ENCODE measurements around the gene SELENOW.
"Not testable (repeated sequence)": the region's sequence is repeated elsewhere in the genome, so short reads cannot be mapped to it uniquely, and the experiment has no call there.

Gene SELENOW

DNA sequence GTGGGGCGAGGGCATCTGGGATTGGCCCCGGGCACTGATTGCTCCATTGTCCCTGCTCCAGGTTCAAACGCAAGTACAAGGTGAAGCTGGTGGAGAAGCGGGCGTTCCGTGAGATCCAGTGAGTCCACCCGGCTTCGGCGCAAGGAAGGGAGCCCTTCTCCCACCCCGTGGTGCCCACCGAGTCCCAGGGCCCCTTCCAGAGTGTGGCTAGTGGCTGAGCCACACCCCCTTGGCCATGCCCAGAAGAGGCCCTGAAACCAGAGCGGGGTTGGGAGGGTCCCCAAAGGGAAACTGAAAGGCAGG, 21.9 kb upstream of the SELENOW start:
- DNase-seq (ENCODE audit: low read depth in 1 of 2, low spot score in 1 of 2): no peak

DNA sequence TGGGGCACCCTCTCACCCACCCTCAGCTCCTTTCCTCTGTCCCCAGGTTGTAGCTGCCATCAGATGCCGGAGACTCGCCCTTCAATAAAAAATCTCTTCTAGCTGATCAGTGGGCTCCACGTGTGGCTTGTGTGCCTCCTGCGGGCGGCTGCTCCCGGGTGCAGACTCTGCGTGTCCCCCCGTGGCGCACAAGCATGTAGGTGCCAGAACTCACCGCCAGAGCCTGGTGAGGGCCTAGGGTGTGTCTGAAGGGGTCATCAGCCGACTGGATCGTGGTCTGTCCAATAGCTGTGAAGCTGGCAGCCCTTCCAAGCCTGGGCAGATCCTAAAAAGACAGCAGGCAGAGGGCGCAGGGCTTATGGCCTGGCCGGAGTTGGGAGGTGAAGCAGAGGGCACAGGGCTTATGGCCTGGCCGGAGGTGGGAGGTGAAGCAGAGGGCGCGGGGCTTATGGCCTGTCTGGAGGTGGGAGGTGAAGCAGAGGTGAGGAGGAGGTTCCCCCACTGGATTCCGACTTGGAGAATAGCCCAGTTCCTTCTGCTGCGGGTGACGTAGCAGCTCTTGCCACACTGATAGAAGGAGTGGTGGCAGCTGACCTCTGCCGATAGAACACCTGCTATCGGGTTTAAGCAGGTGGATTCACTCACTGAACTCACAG, 21.4 kb upstream of the SELENOW start:
- no peak for DNase-seq (ENCODE audit: low read depth in 1 of 2, low spot score in 1 of 2)

DNA sequence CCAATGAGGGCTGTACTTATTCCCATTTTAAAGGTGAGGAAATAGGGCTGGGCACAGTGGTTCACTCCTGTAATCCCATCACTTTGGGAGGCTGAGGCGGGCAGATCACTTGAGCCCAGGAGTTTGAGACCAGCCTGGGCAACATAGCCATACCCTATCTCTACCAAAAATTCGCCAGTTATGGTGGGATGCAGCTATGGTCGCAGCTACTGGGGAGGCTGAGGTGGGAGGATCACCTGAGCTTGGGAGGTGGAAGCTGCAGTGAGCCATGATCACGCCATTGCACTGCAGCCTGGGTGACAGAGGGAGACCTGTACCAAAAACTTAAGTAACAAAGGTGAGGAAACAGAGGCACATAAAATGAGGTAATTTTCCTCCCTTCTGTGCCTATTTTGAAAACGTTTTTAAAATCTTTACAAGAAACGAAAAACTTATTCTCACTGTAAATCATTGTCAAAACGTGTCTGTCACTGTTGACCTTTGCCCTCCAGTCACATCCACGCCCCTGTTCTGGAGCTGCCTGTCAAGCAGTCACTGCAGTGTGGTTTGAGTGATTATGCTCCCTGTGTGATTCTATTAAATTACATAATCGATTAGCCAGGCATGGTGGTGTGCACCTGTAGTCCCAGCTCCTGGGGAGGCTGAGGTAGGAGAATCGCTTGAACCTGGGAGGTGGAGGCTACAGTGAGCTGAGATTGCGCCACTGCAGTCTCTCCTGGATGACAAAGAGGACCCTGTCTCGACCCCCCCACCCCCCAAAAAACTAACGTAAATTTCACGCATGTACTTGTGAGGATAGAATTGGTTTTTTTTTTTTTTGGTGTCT, 20.7 kb upstream of the SELENOW start:
- no peak for DNase-seq (ENCODE audit: low read depth in 1 of 2, low spot score in 1 of 2)

DNA sequence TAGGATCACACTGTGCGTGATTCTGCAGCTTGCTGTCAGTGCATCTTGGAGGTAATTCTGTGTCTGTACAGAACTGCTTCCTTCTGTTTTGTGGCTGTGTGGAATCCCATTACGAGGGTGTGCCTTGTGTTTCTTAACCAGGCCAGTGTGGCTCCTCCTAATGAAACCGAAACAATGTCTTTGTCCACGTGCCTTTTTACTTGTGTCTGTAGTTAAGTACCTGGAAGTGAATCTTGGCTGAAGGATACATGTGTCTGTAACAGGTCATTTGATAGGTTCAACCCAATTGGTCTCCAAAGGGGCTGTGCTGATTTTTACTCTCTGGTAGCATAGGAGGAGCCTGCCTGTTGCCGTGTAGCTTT, 20.1 kb upstream of the SELENOW start:
- DNase-seq (ENCODE audit: low read depth in 1 of 2, low spot score in 1 of 2): no peak

DNA sequence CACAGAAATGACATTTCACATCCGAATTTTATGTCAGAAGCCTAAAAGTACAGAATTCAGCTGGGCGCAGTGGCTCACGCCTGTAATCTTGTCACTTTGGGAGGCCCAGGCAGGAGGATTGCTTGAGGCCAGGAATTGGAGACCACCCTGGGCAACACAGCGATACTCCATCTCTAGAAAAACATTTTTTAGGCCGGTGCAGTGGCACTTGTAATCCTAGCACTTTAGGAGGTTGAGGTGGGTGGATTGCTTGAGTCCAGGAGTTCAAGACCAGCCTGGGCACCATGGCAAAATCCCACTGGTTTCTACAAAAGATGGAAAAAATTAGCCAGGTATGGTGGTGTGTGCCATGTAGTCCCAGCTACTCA, 17.9 kb upstream of the SELENOW start:
- DNase-seq (ENCODE audit: low read depth in 1 of 2, low spot score in 1 of 2): no peak

DNA sequence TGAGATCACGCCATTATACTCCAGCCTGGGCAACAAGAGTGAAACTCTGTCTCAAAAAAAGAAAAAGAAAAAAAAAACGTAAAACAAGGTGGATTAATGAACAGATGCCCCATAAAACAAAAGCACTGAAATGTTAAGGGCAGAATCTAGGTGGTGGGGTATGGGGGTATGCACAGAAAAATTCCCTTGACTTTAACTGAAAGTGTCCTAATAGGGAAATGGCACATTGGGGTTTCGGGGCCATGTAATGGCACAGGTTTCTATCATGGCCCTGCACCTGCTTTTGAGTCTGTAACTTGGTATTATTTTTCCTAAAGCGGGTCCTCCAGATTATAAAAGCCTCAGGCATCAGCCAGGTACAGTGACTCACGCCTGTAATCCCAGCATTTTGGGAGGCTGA, 16.9 kb upstream of the SELENOW start:
- no peak for DNase-seq (ENCODE audit: low read depth in 1 of 2, low spot score in 1 of 2)

DNA sequence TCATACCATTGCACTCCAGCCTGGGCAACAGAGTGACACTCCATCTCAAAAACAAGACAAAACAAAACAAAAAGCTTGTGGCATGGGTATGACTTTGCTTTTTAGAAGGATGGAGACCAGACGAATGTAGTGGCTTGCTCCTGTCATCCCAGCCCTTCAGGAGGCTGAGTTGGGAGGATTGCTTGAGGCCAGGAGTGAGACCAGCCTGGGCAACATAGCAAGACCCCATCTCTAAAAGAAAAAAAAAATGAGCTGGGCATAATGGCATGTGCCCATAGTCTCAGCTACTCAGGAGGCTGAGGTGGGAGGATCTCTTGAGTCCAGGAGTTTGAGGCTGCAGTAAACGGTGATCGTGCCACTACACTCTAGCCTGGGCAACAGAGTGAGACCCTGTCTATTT, 16.4 kb upstream of the SELENOW start:
- no peak for DNase-seq (ENCODE audit: low read depth in 1 of 2, low spot score in 1 of 2)

DNA sequence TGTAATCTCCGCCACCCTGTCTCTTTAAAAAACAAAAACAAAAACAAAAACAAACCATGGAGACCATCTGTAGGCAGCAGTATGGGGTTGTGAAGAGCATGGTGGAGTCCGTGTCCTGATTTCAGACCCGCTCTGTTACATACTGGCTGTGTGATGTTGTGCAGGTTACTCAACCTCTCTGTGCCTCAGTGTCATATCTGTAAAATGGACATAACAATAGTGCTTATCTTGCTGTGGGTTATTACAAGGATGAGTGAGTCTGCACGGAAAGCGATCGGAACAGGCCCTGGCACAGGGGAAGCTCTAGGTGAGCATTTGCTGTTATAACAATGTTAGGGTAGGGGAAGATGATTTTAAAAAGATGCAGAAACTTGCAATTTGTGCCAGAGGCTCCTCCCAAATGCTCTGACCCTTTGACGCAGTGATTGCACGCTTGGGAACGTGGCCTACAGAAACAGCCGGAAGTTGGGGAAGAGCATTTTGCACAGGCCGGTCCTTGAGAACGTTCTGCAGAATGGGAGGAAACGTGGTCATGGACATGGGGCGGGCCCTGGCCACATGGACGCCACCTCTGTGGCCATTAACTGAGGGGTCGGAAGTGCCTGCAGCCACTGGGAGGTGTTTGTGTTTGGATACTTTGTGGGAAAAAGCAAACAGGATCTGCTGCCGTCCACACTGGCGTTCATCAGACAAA, 15.7 kb upstream of the SELENOW start:
- no peak for DNase-seq (ENCODE audit: low read depth in 1 of 2, low spot score in 1 of 2)

DNA sequence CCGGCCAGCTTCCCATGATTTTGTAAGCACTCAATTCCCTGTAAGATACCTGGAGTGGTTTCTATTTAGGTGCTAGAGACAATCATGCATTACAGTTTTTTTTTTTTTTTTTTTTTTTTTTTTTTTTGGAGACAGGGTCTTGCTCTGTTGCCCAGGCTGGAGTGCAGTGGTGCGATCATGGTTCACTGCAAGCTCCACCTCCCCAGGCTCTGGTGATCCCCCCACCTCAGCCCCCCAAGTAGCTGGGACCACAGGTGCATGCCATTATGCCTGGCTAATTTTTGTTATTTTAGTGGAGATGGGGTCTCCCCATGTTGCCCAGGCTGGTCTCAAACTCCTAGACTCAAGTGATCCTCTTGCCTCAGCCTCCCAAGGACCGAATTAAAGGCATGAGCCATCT, 13.8 kb upstream of the SELENOW start:
- DNase-seq (ENCODE audit: low read depth in 1 of 2, low spot score in 1 of 2): not testable (repeated sequence)

DNA sequence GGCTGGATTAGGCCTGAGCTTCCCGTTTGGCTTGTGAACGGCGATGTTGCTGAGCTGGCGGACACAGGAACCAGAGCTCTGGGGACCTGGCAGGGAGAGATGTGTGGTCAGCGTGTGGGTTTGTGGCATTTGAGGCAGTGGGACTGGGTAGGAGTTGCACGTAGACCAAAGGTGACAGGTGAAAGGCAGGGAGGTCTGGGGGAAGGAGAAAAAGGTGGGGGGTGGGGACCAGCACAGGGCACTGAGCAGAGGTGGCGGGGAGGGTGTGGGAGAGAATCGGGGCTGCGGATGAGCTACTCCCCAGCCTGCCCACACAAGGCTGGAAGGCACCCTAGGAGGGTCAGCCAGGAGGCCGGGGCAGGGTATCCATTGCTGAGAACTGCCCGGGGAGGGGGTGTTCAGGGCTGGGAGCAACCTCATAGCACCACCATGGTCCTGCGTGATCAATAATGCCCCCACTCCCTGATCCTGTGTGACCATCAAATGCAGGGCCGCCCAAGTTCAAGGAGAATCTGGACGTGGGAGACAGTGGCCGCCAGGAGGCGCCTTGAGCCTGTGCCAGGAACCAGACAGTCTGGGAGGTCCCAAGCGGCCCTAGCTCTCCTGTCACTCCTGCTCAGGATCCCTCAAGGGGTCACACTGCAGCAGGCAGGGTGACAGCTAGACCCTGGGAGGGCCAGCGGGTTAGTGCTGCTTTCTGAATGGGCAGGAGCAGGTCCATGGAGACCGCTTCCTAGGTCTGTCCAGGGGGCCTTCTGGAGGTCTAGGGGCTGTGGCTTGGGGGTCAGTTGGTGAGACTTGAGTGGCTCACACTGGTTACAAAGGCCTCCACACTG, 12.8 kb upstream of the SELENOW start:
- DNase-seq (ENCODE audit: low read depth in 1 of 2, low spot score in 1 of 2): no peak

DNA sequence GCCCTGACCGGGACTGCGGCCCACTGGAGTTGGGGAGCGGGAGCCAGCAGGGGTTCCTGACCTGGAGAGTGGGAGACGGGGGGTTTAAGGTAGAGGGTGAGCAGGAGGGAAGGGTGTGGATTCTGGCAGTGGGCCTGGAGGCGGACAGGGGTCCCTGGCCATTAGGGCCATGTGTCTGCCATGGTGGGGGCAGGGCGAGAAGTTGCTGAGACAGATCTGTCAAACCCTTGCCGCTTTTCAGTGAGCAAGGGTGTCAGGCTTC, 12.2 kb upstream of the SELENOW start:
- no peak for DNase-seq (ENCODE audit: low read depth in 1 of 2, low spot score in 1 of 2)

DNA sequence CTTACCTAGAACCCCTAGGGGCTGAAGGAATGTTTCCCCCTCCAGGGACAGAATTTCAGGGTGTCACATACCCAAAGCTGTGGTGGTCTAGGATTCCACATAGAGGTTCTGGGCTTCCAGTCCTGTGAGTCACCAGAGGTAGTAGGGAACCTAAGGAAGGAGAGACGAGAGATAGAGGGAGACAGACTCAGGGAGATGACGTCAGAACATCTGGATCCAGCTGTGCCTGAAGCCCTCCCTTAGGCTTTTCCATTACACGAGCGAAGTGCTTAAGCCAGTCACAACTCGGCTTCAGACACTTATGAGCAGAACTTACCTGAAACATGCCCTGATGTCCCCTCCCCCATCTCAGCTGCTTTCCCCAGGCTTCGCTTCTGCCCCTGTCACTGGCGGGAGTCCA, 11.8 kb upstream of the SELENOW start:
- DNase-seq (ENCODE audit: low read depth in 1 of 2, low spot score in 1 of 2): no peak

DNA sequence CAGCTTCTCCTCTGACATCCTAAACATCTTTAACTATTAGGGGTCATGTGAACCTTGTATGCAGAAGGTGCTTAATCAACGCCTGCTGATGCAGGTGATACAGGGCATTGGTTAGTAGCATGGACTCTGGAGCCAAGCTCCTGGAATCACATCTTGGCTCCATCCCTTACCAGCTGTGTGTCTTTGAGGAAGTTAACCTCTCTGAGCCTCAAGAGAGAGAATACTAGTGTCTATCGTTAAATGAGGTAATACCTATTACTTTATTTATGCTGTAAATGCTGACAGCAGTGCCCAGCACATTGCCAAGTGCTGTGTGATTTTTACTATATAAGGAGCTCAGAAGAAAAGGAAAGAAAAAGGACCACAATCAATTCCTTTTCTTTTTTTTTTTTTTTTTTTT, 11.2 kb upstream of the SELENOW start:
- DNase-seq (ENCODE audit: low read depth in 1 of 2, low spot score in 1 of 2): no peak

DNA sequence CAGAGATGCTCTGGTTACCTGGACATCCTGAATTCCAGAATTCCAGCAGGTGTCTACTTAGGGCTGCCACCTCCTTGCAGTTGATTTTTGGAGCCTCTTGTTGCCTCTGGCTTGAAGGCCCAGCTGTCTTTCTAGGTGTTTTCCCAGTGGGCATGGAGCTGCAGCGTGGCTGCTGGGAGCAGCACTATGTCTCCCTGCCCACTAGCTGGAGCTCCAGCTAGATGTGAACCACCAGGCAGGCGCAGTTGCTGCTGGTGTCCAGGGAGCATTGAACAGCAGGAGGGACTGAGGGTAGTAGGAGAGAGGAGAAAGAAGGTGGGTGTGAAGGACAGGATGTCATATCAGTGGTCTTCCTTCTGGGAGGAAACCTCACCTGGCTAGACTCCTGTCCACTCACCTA, 9.9 kb upstream of the SELENOW start:
- DNase-seq (ENCODE audit: low read depth in 1 of 2, low spot score in 1 of 2): no peak

DNA sequence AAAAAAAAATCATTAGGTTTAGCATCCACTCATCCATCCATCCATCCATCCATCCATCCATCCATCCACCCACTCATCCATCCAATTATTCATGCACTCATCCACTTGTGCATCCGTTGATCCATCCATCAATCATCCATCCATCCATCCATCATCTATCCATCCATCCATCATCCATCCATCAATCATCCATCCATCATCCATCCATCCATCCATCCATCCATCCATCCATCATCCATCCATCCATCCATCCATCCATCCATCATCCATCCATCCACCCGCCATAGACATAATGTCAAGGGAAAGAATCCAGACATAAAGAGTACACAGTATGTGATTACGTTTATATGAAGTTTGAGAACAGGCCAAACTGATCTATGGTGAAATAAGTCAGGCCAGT, 9.0 kb upstream of the SELENOW start:
- no peak for DNase-seq (ENCODE audit: low read depth in 1 of 2, low spot score in 1 of 2)

DNA sequence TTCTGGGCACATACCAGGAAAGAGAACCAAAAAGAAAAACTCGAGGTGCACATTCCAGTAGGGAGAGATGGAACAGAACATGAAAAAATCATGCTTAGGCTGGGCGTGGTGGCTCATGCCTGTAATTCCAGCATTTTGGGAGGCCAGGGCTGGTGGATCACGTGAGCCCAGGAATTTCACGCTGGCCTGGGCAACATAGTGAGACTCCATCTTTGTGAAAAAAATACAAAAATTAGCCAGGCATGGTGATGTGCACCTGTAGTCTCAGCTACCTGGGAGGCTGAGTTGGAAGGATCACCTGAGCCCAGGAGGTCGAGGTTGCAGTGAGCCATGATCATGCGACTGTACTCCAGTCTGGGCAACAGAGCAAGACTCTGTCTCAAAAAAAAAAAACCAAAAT, 7.2 kb upstream of the SELENOW start:
- DNase-seq (ENCODE audit: low read depth in 1 of 2, low spot score in 1 of 2): not testable (repeated sequence)

DNA sequence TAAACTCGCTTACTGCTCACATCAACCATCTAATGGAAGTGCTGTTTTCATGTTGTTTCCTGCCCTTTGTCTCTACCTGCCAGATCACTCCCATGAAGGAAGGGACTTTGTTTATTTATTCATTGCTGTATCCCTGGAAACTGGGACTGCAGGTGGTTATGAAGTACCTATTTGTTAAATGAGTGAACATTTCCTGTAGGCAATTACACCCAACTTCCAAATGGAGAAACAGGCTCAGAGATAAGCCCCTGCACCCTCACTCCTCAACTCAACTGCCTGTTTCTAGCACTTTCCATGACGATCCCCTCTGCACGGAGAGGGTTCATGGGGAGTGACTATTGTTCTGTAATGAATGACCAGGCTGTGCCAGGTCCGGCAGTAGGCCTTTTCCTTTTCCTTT, 1.9 kb upstream of the SELENOW start:
- no peak for DNase-seq (ENCODE audit: low read depth in 1 of 2, low spot score in 1 of 2)

DNA sequence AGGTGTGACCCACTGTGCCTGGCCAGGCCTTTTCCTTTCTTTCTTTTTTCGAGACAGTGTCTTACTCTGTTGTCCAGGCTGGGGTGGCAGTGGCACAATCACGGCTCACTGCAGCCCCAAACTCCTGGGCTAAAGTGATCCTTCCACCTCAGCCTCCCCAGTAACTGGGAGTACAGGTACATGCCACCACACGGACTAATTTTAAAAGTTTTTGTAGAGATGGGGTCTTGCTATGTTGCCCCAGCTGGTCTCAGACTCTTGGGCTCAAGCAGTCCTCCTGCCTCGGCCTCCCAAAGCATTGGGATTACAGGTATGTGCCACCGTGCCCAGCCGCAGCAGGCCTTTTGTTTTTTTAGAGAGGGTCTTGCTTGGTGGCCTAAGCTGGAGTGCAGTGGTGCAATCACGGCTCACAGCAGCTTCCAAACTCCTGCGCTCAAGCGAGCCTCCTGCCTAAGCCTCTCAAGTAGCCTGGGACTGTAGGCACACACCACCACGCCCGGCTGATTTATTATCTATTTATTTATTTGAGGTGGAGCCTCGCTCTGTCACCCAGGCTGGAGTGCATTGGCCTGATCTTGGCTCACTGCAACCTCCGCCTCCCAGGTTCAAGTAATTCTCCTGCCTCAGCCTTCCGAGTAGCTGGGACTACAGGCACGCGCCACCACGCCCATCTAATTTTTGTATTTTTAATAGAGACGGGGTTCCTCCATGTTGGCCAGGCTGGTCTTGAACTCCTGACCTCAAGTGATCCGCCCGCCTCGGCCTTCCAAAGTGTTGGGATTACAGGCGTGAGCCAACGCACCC, 1.1 kb upstream of the SELENOW start:
- DNase-seq (ENCODE audit: low read depth in 1 of 2, low spot score in 1 of 2): not testable (repeated sequence)

DNA sequence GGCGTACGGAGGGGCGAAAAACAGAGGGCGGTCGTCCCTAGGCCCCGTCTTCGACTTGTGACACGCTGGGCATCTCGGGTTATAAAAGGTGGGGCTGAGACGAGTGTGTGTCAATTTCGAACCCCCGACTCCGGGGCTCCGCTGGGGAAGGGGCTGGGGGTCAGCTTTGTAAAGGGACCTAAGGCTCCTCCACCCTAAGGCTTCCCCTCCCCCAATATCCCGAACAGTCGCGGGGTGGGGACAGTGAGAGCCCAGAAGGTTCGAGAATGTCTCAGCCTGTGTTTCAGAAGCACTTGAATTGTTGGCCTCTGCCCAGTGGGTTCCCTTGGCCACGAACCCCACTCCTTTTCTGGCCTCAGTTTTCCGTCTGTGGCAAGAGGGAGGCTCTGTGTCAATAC, 450 bp downstream of the SELENOW start:
- DNase-seq (ENCODE audit: low read depth in 1 of 2, low spot score in 1 of 2): no peak

DNA sequence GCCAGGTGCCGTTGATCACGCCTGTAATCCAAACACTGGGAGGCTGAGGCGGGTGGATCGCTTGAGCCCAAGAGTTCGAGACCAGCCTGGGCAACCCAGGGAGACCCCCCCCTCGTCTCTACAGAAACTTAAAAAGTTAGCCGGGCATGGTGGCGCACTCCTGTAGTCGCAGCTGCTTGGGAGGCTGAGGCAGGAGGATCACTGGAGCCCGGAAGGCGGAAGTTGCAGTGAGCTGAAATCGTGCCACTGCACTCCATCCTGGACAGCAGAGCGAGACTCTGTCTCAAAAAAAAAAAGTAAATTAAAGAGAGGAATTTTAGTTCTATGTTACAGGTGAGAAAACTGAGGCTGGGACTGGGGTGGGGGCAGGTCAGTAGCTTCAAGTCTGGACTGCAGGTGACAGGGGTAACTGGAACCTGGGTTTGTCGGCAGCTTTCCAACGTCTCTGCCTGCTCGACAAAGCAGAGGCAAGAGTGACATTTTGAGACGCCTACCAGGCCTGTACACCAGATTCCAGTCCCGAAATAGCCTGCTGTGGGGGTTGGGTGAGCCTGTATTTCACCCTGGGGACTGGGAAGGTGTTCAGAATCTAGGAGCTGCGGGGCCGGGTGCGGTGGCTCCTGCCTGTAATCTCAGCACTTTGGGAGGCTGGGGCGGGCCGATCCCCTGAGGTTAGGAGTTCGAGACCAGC, 1.2 kb downstream of the SELENOW start:
- DNase-seq (ENCODE audit: low read depth in 1 of 2, low spot score in 1 of 2): no peak

DNA sequence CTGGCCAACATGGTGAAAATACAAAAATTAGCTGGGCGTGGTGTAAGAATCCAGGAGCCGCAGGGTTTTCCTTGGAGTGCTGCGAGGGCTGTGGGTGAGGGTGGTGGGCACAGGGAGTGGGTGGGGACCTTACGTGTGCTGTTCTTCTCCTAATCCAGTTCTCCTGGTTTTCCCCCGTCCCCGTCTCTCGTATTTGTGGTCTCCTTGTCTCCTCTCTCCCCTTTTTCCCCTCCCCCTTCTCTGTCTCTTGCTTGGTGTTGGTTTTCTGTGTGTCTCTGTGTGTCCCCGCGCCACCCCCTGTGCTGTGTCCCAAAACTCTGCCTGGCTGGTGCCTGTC, 1.7 kb downstream of the SELENOW start:
- DNase-seq (ENCODE audit: low read depth in 1 of 2, low spot score in 1 of 2): no peak
